Measurements from ENCODE around the gene CX3CR1.

DNA sequence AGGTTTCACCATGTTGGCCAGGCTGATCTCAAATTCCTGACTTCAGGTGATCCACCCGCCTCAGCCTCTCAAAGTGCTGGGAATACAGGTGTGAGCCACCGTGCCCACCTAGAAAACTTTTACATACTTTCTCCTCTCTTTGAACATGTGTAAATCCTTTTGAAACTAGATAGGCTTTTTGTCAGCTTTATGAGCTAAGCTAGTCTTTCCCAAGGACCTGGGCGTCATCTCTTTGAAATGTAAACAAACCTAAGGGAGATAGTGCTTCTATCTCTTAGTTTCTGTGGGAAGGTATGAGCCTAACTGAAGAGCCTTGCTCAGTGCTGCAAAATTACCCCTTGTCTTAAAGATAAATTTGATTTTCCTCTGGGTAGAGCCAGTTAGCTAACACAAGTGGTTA is 4.8 kb downstream of the CX3CR1 start:
- TF ChIP-seq, protein P1, sequence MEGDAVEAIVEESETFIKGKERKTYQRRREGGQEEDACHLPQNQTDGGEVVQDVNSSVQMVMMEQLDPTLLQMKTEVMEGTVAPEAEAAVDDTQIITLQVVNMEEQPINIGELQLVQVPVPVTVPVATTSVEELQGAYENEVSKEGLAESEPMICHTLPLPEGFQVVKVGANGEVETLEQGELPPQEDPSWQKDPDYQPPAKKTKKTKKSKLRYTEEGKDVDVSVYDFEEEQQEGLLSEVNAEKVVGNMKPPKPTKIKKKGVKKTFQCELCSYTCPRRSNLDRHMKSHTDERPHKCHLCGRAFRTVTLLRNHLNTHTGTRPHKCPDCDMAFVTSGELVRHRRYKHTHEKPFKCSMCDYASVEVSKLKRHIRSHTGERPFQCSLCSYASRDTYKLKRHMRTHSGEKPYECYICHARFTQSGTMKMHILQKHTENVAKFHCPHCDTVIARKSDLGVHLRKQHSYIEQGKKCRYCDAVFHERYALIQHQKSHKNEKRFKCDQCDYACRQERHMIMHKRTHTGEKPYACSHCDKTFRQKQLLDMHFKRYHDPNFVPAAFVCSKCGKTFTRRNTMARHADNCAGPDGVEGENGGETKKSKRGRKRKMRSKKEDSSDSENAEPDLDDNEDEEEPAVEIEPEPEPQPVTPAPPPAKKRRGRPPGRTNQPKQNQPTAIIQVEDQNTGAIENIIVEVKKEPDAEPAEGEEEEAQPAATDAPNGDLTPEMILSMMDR (conservative IDR thresholded peaks at IDR 0.05; ENCODE audit: low read depth, low read length): no peak
- no peak for TF ChIP-seq EZH2 (IDR thresholded peaks at IDR 0.05; ENCODE audit: low read length, unreplicated experiment)
